ENCODE data around the gene SLC35D1. TPM values are rescaled to one million over a fixed set of nuclear protein-coding genes. Genes with fewer than 3 reads are reported as not detected.

The SLC35D1 gene
- total RNA-seq, 1 donor from 2014 or later: 3.7 TPM

DNA sequence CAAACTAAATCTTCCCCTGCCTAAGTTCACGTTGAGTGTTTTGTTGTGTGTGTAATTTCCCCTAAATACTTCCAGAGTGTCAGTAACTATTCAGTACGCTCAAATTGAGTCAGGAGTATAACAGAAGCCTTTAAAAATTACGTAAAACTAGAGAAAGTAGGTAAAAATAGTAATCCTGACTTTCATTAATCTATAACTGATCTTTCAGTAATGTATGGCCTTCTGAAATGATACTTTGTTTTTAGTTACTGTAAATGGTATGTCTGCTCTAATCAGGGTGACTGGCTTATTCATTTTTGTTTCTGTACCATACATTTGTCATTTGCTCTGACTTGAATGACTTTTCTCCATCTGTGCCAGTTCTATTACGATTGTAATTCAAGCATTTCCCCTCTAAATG is 99.7 kb downstream of the SLC35D1 start:
- H3K36me3 ChIP-seq: peaks cover 23 to 25% of the 10 kb centered on the region in 2 donors
- TF ChIP-seq CTCF (IDR thresholded peaks at IDR 0.05): no peak

GRCh38 chr1:66951513-66951912 is 102.4 kb downstream of the SLC35D1 start:
- H3K36me3 ChIP-seq: peaks cover 27 to 33% of the 10 kb centered on the region in 2 donors
- peaks cover 0 to 3% of the 10 kb centered on the region in 2 donors for H3K4me1 ChIP-seq
- H3K27me3 ChIP-seq: no peaks in the 10 kb centered on the region
- intact Hi-C loops (cut with DNase I): no loop called here
- DNase-seq (ENCODE audit: low spot score in 2 of 2): no peak
- H3K9me3 ChIP-seq: no peaks in the 10 kb centered on the region
- no peak overlapping the region for H3K27ac ChIP-seq
- H3K4me3 ChIP-seq: no peak overlapping the region
- no peak for TF ChIP-seq CTCF (IDR thresholded peaks at IDR 0.05)

More for the DNA sequence above, 99.7 kb downstream of the SLC35D1 start:
- H3K27me3 ChIP-seq: no peaks in the 10 kb centered on the region
- intact Hi-C loops (cut with DNase I): no loop called here
- H3K4me1 ChIP-seq: peaks cover 0 to 3% of the 10 kb centered on the region in 2 donors
- H3K27ac ChIP-seq: no peak overlapping the region
- no peaks in the 10 kb centered on the region for H3K9me3 ChIP-seq
- no peak for DNase-seq (ENCODE audit: low spot score in 2 of 2)
- H3K4me3 ChIP-seq: no peak overlapping the region

Other genes with a start within 250 kb of the SLC35D1 start
- not detected for gene DNAI4, start 129.3 kb downstream of the SLC35D1 start, total RNA-seq
- gene MIER1, start 129.2 kb downstream of the SLC35D1 start, total RNA-seq: 18.4 TPM
- gene C1orf141, start 80.8 kb upstream of the SLC35D1 start, total RNA-seq: not detected
- gene IL23R, start 112.3 kb upstream of the SLC35D1 start, total RNA-seq: not detected

Data from ascending aorta (tissue), 2 donors.